ENCODE measurements around the gene TP53. TPM values are rescaled to one million over a fixed set of nuclear protein-coding genes. Genes with fewer than 3 reads are reported as not detected.
A peak's percentile ranks its signal among the peaks of the same experiment; 100 is the strongest.
"Not testable (repeated sequence)": the region's sequence is repeated elsewhere in the genome, so short reads cannot be mapped to it uniquely, and the experiment has no call there.

Gene TP53
- total RNA-seq, 1 donor from 2014 or later, result 217 TPM

DNA sequence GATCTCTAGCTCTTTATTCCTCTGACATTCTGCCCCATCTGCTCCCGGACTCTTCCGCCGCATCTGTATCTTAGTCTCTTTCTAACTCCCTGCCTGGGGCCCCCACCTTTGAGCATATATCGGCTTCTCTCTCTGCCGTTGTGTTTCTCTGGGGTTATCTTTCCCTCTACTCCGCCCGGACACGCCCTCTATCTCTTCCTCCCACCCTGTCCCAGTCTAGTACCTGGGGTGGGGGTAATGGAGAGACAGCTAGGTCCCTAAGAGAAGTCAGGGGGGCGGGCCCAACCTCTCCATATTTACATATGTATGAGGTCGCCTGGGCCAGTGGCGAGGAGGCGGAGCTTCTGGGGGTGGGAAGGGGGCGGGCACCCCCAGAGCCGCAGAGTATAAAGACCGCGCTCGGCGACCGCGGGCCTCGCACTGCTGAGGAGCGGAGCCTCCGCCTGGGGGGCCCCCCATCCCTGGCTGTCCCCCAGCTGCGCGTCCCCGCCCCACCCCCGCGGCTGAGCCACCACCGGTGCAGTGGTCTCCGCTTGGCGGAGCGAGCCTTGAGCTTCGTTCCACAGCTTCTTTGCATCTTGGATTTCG is 36.7 kb downstream of the TP53 start, which contains the start of gene ATP1B2:
ATP1B2 (plus strand) TSS at position 418 of the 588 bp plus-strand sequence. CDS start 593 bp downstream, outside the sequence.
- no peak for TF ChIP-seq CTCF (IDR thresholded peaks at IDR 0.05)
- intact Hi-C loops (cut with micrococcal nuclease), result loop anchor here (1.0 kb wide), 2 partner anchors 35 to 37 kb away; partner anchors contain the start of gene TP53
- Mint-ChIP-seq H3K27me3 (peaks cover 42% of the 10 kb centered on the region), H3K27ac (no peak within 1 kb of the TSS), H3K36me3 (ENCODE audit: low read depth) (no peaks in the 10 kb centered on the region), H3K4me1 (peaks cover 23% of the 10 kb centered on the region), H3K4me3 (peak within 1 kb of the TSS; percentile 84), H3K9me3 (no peaks in the 10 kb centered on the region)
- POLR2A ChIA-PET, result interaction anchor here (0.6 to 2.2 kb wide), 13 partner anchors 9 to 647 kb away, joined by 3 to 46 read pairs (median 3); partner anchors contain the start of genes FXR2, MPDU1, SAT2 and SHBG
- DNase-seq, result peak; percentile 55
- CTCF ChIA-PET, result interaction anchor here (1.2 to 2.1 kb wide), 3 partner anchors 18 to 339 kb away, joined by 3 to 8 read pairs (median 4); partner anchors contain the start of gene TP53
- ATAC-seq (ENCODE audit: low read depth), result peak; percentile 85

DNA sequence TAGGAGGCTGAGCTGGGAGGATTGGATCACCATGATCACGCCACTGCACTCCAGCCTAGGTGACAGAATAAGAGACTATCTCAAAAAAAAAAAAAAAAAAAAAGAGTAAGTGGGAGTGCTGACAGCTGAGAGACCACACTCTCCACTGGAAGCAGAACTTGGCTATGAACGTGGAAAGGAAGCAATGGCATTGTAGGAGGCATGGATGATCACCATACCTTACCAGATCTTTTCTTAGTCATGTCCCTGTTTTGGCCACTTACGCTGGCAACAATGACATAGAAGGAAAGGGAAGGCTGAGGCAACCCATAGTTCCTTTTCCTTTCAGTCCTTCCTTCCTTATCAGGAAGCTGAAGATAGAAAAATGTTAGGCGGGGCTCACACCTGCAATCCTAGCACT is 40.3 kb downstream of the TP53 start:
- CTCF ChIA-PET, result no interaction called here
- Mint-ChIP-seq H3K36me3 (ENCODE audit: low read depth) (no peaks in the 10 kb centered on the region), H3K27ac (no peak overlapping the region), H3K4me1 (peaks cover 23% of the 10 kb centered on the region), H3K9me3 (no peaks in the 10 kb centered on the region), H3K4me3 (no peak overlapping the region), H3K27me3 (peaks cover 37% of the 10 kb centered on the region)
- intact Hi-C loops (cut with micrococcal nuclease), result no loop called here
- ATAC-seq (ENCODE audit: low read depth) (no peak), DNase-seq (no peak)
- POLR2A ChIA-PET, result no interaction called here
- no peak for TF ChIP-seq CTCF (IDR thresholded peaks at IDR 0.05)

GRCh38 chr17:7646457-7646856 is 40.8 kb downstream of the TP53 start:
- intact Hi-C loops (cut with micrococcal nuclease), result no loop called here
- H3K4me3 Mint-ChIP-seq, result no peak overlapping the region

DNA sequence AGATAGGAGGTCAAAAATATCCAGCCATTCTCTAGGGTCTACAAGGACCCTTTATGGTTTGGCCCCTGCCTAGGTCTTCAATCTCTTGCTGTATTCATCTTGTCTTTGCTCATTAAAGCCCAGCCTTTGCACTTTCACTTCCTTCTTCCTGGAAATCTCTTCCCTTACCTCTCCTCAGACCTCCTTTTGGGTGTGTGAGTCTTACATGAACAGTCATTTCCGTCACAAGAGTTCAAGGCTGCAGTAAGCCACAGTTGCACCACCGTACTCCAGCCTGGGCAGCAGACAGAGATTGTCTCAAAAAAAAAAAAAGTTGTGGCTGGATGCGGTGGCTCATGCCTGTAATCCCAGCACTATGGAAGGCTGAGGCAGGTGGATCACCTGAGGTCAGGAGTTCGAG is 42.5 kb downstream of the TP53 start:
- ATAC-seq (ENCODE audit: low read depth) (peak; percentile 49), DNase-seq (no peak)
- H3K27me3 Mint-ChIP-seq, result peaks cover 23% of the 10 kb centered on the region
- H3K4me1 Mint-ChIP-seq, result peaks cover 6% of the 10 kb centered on the region
- H3K9me3 Mint-ChIP-seq, result no peaks in the 10 kb centered on the region
- ChIA-PET CTCF (no interaction called here), POLR2A (no interaction called here)
- H3K36me3 Mint-ChIP-seq (ENCODE audit: low read depth), result no peaks in the 10 kb centered on the region
- intact Hi-C loops (cut with micrococcal nuclease), result no loop called here
- no peak for TF ChIP-seq CTCF (IDR thresholded peaks at IDR 0.05)
- H3K4me3 Mint-ChIP-seq, result no peak overlapping the region
- no peak overlapping the region for H3K27ac Mint-ChIP-seq

More at GRCh38 chr17:7646457-7646856, 40.8 kb downstream of the TP53 start:
- POLR2A ChIA-PET, result no interaction called here
- Mint-ChIP-seq H3K4me1 (peaks cover 20% of the 10 kb centered on the region), H3K9me3 (no peaks in the 10 kb centered on the region), H3K27ac (no peak overlapping the region), H3K27me3 (peaks cover 36% of the 10 kb centered on the region), H3K36me3 (ENCODE audit: low read depth) (no peaks in the 10 kb centered on the region)
- CTCF ChIA-PET, result no interaction called here
- DNase-seq (no peak), ATAC-seq (ENCODE audit: low read depth) (no peak)
- TF ChIP-seq CTCF (IDR thresholded peaks at IDR 0.05), result no peak

DNA sequence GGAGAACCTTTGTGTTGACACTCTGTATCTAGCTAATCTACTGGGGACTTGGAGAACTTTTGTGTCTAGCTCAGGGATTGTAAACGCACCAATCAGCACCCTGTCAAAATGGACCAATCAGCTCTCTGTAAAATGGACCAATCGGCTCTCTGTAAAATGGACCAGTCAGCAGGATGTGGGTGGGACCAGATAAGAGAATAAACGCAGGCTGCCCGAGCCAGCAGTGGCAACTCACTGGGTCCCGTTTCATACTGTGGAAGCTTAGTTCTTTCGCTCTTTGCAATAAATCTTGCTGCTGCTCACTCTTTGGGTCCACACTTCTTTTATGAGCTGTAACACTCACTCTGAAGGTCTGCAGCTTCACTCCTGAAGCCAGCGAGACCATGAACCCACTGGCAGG is 45.7 kb downstream of the TP53 start:
- ATAC-seq (ENCODE audit: low read depth); intact Hi-C loops (cut with micrococcal nuclease); H3K36me3 Mint-ChIP-seq (ENCODE audit: low read depth); H3K27ac Mint-ChIP-seq; DNase-seq; H3K4me1 Mint-ChIP-seq; H3K9me3 Mint-ChIP-seq; CTCF ChIA-PET; H3K4me3 Mint-ChIP-seq: not testable (repeated sequence)
- POLR2A ChIA-PET, result interaction anchor here (0.7 kb wide), 1 partner anchor 44 kb away, joined by 3 read pairs; no protein-coding TSS in a partner anchor
- H3K27me3 Mint-ChIP-seq, result peaks cover 12% of the 10 kb centered on the region

All from activated B cell treated with CpG ODN at 0.5 μM for 24 hours (primary cell).